Measurements from ENCODE around the gene PRDM16.

The PRDM16 gene

DNA sequence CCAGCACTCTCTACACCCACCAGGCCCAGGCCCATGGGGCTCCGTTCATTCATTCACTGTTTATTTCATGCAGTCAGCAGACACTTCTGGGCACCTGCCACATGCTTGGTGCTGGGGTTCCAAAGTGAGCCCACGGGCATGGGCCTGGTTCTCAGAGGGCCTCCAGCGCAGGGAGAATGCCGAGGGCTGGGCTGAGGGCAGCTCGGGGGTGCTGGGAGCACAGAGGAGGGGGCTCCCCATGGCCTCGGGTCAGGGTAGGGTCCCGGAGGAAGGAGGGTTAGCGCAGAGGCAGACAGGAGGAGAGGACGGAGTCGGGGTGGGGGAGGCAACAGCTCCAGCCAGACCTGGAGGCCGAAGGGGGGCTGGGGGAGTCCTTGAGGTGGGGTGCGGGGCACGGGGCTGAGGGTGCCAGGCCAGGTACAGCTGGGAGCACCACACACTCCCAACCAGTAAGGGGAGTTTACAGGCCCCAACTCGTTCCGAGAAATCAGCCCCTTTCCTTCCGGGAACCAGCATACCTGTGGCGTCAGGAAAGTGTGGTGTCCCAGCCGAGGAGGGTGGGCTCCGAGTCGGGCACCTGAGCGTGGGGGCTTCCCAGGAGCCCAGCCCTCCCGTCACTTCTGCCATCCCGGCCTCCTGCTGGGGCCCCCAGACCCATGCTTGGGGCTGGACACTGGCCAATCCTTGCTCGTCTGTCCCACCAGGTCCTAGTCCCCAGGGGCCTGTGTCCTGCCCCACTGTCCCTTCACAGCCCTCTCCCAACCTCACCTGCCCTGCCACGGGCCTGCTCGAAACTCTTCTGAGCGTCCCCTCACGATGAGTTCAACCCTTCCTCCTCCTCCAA, 396.3 kb downstream of the PRDM16 start:
- no peak for DNase-seq (ENCODE audit: insufficient read length, low spot score)
- no peak for FAIRE-seq

GRCh38 chr1:3465935-3466321, 396.9 kb downstream of the PRDM16 start:
- FAIRE-seq (no peak), DNase-seq (ENCODE audit: insufficient read length, low spot score) (no peak)
- TF ChIP-seq CTCF (IDR thresholded peaks at IDR 0.05; ENCODE audit: insufficient read depth, missing control alignments) = no peak

More for the DNA sequence above, 396.3 kb downstream of the PRDM16 start:
- TF ChIP-seq CTCF (IDR thresholded peaks at IDR 0.05; ENCODE audit: insufficient read depth, missing control alignments) = no peak

GRCh38 chr1:3466366-3467075, 397.5 kb downstream of the PRDM16 start:
- no peak for FAIRE-seq
- no peak for TF ChIP-seq CTCF (IDR thresholded peaks at IDR 0.05; ENCODE audit: insufficient read depth, missing control alignments)
- peak; percentile 1 for DNase-seq (ENCODE audit: insufficient read length, low spot score)

DNA sequence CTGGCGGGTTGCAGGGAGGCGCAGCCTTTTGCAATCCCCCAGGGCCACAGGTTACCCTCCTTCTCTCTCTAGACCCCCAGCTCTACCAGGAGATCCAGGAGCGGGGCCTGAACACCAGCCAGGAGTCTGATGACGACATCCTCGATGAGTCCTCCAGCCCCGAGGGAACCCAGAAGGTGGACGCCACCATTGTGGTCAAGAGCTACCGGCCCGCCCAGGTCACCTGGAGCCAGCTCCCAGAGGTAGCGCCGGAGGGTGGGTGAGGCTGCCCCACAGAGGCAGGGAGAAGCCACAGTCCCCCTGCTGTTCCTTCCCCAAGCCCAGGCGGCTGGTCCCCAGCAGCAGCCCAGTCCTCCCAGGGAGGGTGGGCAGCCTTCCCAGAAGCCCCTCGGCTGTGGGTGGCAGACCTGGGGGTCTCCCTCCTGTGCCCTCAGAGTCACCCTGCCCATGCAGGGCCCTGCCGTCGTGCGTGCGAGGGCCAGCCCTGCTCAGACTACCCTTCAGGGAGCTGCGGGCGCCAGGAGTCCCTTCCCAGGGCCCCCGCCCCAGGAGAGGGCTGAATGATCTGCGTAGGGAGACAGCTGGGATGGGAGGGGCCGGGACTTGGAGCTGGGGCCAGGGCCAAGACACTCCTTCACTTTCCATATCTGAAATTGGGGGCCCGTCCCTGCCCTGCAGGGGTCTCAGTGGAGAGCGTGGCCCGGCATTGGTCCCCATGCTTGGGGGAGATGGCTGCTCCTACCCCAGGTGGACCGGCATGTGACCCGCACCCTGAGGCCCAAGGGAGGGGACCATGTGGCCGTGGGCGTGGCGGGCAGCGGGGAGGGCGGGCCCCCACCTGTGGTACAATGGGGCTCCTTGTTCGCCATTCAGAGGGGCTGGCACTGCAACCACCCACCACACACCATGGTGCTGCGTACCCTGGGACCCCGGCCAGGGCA, 398.4 kb downstream of the PRDM16 start:
- no peak for FAIRE-seq
- no peak for TF ChIP-seq CTCF (IDR thresholded peaks at IDR 0.05; ENCODE audit: insufficient read depth, missing control alignments)
- DNase-seq (ENCODE audit: insufficient read length, low spot score) = no peak

GRCh38 chr1:3468236-3469103, 399.5 kb downstream of the PRDM16 start:
- DNase-seq (ENCODE audit: insufficient read length, low spot score) (no peak), FAIRE-seq (no peak)
- no peak for TF ChIP-seq CTCF (IDR thresholded peaks at IDR 0.05; ENCODE audit: insufficient read depth, missing control alignments)
